ENCODE measurements around the gene KRTAP5-6. TPM values are rescaled to one million over a fixed set of nuclear protein-coding genes. Genes with fewer than 3 reads are reported as not detected.
"Not testable (repeated sequence)": the region's sequence is repeated elsewhere in the genome, so short reads cannot be mapped to it uniquely, and the experiment has no call there.

The KRTAP5-6 gene
- total RNA-seq, 2 experiments from 2014 or later: not detected

GRCh38 chr11:1686220-1686619, 10.8 kb upstream of the KRTAP5-6 start:
- H3K9me3 Mint-ChIP-seq, H3K4me3 Mint-ChIP-seq, H3K27ac Mint-ChIP-seq, DNase-seq, H3K4me1 Mint-ChIP-seq, H3K36me3 Mint-ChIP-seq: not testable (repeated sequence)
- peaks cover 30% of the 10 kb centered on the region for H3K27me3 Mint-ChIP-seq

- peaks cover 48% of the 10 kb centered on the region for H3K27me3 Mint-ChIP-seq
- not testable (repeated sequence) for DNase-seq, H3K27ac Mint-ChIP-seq, H3K4me3 Mint-ChIP-seq, H3K9me3 Mint-ChIP-seq, H3K36me3 Mint-ChIP-seq, H3K4me1 Mint-ChIP-seq
Observed at GRCh38 chr11:1688336-1688947, 8.6 kb upstream of the KRTAP5-6 start.

GRCh38 chr11:1689250-1690166, 7.5 kb upstream of the KRTAP5-6 start:
- not testable (repeated sequence) for DNase-seq, H3K4me1 Mint-ChIP-seq, H3K27ac Mint-ChIP-seq, H3K36me3 Mint-ChIP-seq, H3K9me3 Mint-ChIP-seq, H3K4me3 Mint-ChIP-seq
- peaks cover 51% of the 10 kb centered on the region for H3K27me3 Mint-ChIP-seq

GRCh38 chr11:1690167-1691025, 6.6 kb upstream of the KRTAP5-6 start:
- H3K4me1 Mint-ChIP-seq: peaks cover 4% of the 10 kb centered on the region
- no peak overlapping the region for H3K4me3 Mint-ChIP-seq
- peaks cover 51% of the 10 kb centered on the region for H3K27me3 Mint-ChIP-seq

GRCh38 chr11:1691026-1691877, 5.7 kb upstream of the KRTAP5-6 start:
- Mint-ChIP-seq H3K27me3 (peaks cover 51% of the 10 kb centered on the region), H3K4me3 (no peak overlapping the region), H3K36me3 (no peaks in the 10 kb centered on the region), H3K9me3 (no peaks in the 10 kb centered on the region), H3K27ac (no peak overlapping the region), H3K4me1 (peaks cover 4% of the 10 kb centered on the region)
- DNase-seq: no peak

More at GRCh38 chr11:1690167-1691025, 6.6 kb upstream of the KRTAP5-6 start:
- no peak for DNase-seq
- H3K27ac Mint-ChIP-seq: no peak overlapping the region
- no peaks in the 10 kb centered on the region for H3K36me3 Mint-ChIP-seq
- H3K9me3 Mint-ChIP-seq: no peaks in the 10 kb centered on the region

GRCh38 chr11:1691878-1692707, 4.9 kb upstream of the KRTAP5-6 start:
- Mint-ChIP-seq H3K9me3 (no peaks in the 10 kb centered on the region), H3K27ac (no peak overlapping the region), H3K27me3 (peaks cover 51% of the 10 kb centered on the region), H3K4me3 (no peak overlapping the region), H3K36me3 (no peaks in the 10 kb centered on the region), H3K4me1 (peaks cover 4% of the 10 kb centered on the region)
- DNase-seq: no peak

- Mint-ChIP-seq H3K4me1 (peaks cover 4% of the 10 kb centered on the region), H3K27me3 (peaks cover 51% of the 10 kb centered on the region)
Observed at GRCh38 chr11:1692708-1693326, 4.2 kb upstream of the KRTAP5-6 start.

GRCh38 chr11:1693327-1694063, 3.5 kb upstream of the KRTAP5-6 start:
- Mint-ChIP-seq H3K27me3 (peaks cover 48% of the 10 kb centered on the region), H3K4me3 (peak overlapping the region; percentile 69), H3K36me3 (no peaks in the 10 kb centered on the region), H3K4me1 (peaks cover 4% of the 10 kb centered on the region), H3K27ac (peak overlapping the region; percentile 43), H3K9me3 (no peaks in the 10 kb centered on the region)
- DNase-seq: peak; percentile 78

More at GRCh38 chr11:1692708-1693326, 4.2 kb upstream of the KRTAP5-6 start:
- Mint-ChIP-seq H3K9me3 (no peaks in the 10 kb centered on the region), H3K27ac (no peak overlapping the region), H3K4me3 (peak overlapping the region; percentile 69), H3K36me3 (no peaks in the 10 kb centered on the region)
- DNase-seq: no peak

- DNase-seq: peak; percentile 83
- Mint-ChIP-seq H3K4me1 (peaks cover 4% of the 10 kb centered on the region), H3K27ac (no peak overlapping the region), H3K27me3 (peaks cover 40% of the 10 kb centered on the region), H3K36me3 (no peaks in the 10 kb centered on the region), H3K9me3 (no peaks in the 10 kb centered on the region), H3K4me3 (no peak overlapping the region)
Observed at GRCh38 chr11:1694064-1694845, 2.7 kb upstream of the KRTAP5-6 start.

- no peak for DNase-seq
- Mint-ChIP-seq H3K27ac (no peak overlapping the region), H3K4me3 (no peak overlapping the region), H3K27me3 (peaks cover 33% of the 10 kb centered on the region), H3K4me1 (peaks cover 4% of the 10 kb centered on the region), H3K36me3 (no peaks in the 10 kb centered on the region), H3K9me3 (no peaks in the 10 kb centered on the region)
Observed at GRCh38 chr11:1694846-1695547, 2.0 kb upstream of the KRTAP5-6 start.

- Mint-ChIP-seq H3K9me3 (no peaks in the 10 kb centered on the region), H3K4me3 (no peak overlapping the region), H3K27ac (no peak overlapping the region), H3K36me3 (no peaks in the 10 kb centered on the region), H3K27me3 (peaks cover 27% of the 10 kb centered on the region), H3K4me1 (peaks cover 5% of the 10 kb centered on the region)
- DNase-seq: no peak
Observed at GRCh38 chr11:1695548-1696108, 1.4 kb upstream of the KRTAP5-6 start.

Data from activated naive CD8-positive, alpha-beta T cell treated with anti-CD3 and anti-CD28 coated beads for 36 hours (primary cell).